Spleen (tissue), 11 donors: ENCODE data around the gene UBE2E2. TPM values are rescaled to one million over a fixed set of nuclear protein-coding genes. Genes with fewer than 3 reads are reported as not detected.
A peak's percentile ranks its signal among the peaks of the same experiment; 100 is the strongest.
"Not testable (repeated sequence)": the region's sequence is repeated elsewhere in the genome, so short reads cannot be mapped to it uniquely, and the experiment has no call there.

Experiments
- DNase-seq: peaks from one replicate; pipeline ENCODE4 v3.0.0-alpha.2; 2020
- H3K27ac ChIP-seq, 8 donors: fragments of 200-600 bp; sonication (generic) in 7 of 8; 1 replicate in 4 of 8; 2 replicates in 4 of 8; pipeline versions ENCODE4 v1.5.0 to v1.8.0; 2016 to 2021; ENCODE audit warnings: inconsistent platforms in 4 of 8, mild to moderate bottlenecking in 4 of 8, moderate library complexity in 1 of 8
- H3K27me3 ChIP-seq, 7 donors: fragments of 200-600 bp; sonication (generic) in 6 of 7; replicated peaks in 1 of 7; 1 replicate in 4 of 7; 2 replicates in 3 of 7; pipeline versions ENCODE4 v1.5.0 to v1.8.0; 2016 to 2021; ENCODE audit warnings: inconsistent platforms in 3 of 7, mild to moderate bottlenecking in 1 of 7
- H3K36me3 ChIP-seq, 6 donors: fragments of 200-600 bp; sonication (generic) in 5 of 6; 1 replicate in 4 of 6; 2 replicates in 2 of 6; pipeline versions ENCODE4 v1.5.0 to v1.8.0; 2016 to 2021; ENCODE audit warnings: inconsistent platforms in 2 of 6
- H3K4me1 ChIP-seq, 6 donors: fragments of 200-600 bp; sonication (generic) in 5 of 6; 1 replicate in 3 of 6; 2 replicates in 3 of 6; pipeline versions ENCODE4 v1.5.0 to v1.8.0; 2016 to 2021; ENCODE audit warnings: inconsistent platforms in 3 of 6
- H3K4me3 ChIP-seq, 8 donors: fragments of 200-600 bp; sonication (generic) in 7 of 8; 1 replicate in 4 of 8; 2 replicates in 4 of 8; pipeline versions ENCODE4 v1.5.0 to v1.8.0; 2016 to 2021; ENCODE audit warnings: inconsistent platforms in 4 of 8, mild to moderate bottlenecking in 4 of 8, moderate library complexity in 2 of 8
- H3K9me3 ChIP-seq, 8 donors: fragments of 200-600 bp; sonication (generic) in 7 of 8; 1 replicate in 4 of 8; 2 replicates in 4 of 8; pipeline versions ENCODE4 v1.5.0 to v1.8.0; 2016 to 2021; ENCODE audit warnings: inconsistent platforms in 4 of 8
- CTCF ChIP-seq, 11 experiments: fragments of 200-600 bp in 7 of 11; fragments of 450-650 bp in 4 of 11; sonication (generic) in 4 of 11; IDR thresholded peaks in 8 of 11; conservative IDR thresholded peaks in 3 of 11; 1 replicate in 7 of 11; 2 replicates in 4 of 11; pipeline versions ENCODE4 v1.4.0 to v1.8.0; 2016 to 2021; ENCODE audit warnings: antibody characterized with exemption in 11 of 11, inconsistent platforms in 4 of 11, mild to moderate bottlenecking in 1 of 11
- POLR2A ChIP-seq, 3 donors: fragments of 450-650 bp; IDR thresholded peaks; one replicate each; pipeline ENCODE4 v1.5.1; 2017; ENCODE audit warnings: antibody characterized with exemption in 3 of 3, mild to moderate bottlenecking in 1 of 3
- POLR2AphosphoS5 ChIP-seq, 3 donors: sonication (generic); formaldehyde crosslinking; IDR thresholded peaks; one replicate each; pipeline ENCODE4 v1.5.1; 2017; ENCODE audit warnings: antibody characterized with exemption in 3 of 3
- WGBS, 5 donors: extraction: QIAGEN DNeasy Blood & Tissue Kit in 3 of 5; methylation state at CpG; one replicate each; pipeline versions ENCODE4 v1.1.5 to v1.1.7; 2013 to 2018; 5-methylcytosine and 5-hydroxymethylcytosine counted together
- intact Hi-C: fragments of 100-400 bp; cut with DNase I; formaldehyde crosslinking; loops from one replicate; pipeline ENCODE4 v1.15.0; 2023; ENCODE audit warnings: low total_unique reads
- polyA plus RNA-seq, 3 donors: library from polyadenylated mRNA; stranded (reverse); fragments of 200-250 nt; gene quantifications; one replicate each; pipeline ENCODE4 v1.2.1, GENCODE V29; 2013
- total RNA-seq, 7 donors: library from RNA; depleted of rRNA in 3 of 7; stranded (reverse); fragments of >200 nt in 3 of 7; fragmentation: NEBNext Ultra II Directional in 4 of 7; extraction: Animal tissue kit (Norgen Biotek cat#: 25700) in 4 of 7; gene quantifications; one replicate each; pipeline versions ENCODE4 v1.1.0 to v1.2.1, GENCODE V29; 2016 to 2021
- donor health status: healthy with polysubstance abuse.
- donor health status: DM: no; HTN: no; CAD: no; lungs with moderate emphysema.
- donor health status: DM: no; HTN: no; CAD: no.
- donor health status: Bipolar disorder and iron deficiency.
- donor health status: healthy.
- donor health status: DM: no; HTN: no; CAD: no.
- donor health status: DM: yes; HTN: yes; CAD: no.

Gene UBE2E2
- total and polyA plus RNA-seq, 10 donors, result 27.9 to 87.6 (median 41.2) TPM

DNA sequence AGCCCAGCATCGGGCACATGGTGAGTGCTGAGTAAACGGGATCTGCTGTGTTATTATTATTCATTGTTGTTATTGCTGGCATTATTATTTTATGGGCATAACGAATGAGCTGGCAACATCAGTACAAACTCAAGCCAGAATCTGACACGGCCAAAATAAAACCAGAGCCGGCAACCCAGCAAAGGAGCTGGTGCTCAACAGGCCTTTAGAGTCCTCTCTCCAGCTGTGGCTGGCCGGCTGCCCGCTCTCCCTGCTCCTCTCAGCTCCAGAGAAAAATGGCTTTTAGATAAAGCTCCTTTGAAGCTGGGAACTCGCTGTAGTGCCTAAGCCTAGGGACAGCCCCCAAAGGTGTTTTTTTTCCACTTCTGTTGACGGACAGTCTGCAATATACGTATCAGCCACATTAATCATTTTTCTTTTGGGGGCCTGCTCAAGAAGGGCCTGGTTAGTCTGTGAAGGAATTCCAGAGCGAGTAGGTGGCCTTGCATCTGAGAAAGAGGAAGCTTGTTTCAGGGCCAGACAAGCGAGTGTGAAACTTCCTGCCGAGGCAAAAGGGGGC is 408.7 kb downstream of the UBE2E2 start:
- Histone ChIP-seq H3K4me1 (peaks cover 0 to 23% (median 12%) of the 10 kb centered on the region in 6 donors), H3K36me3 (no peaks in the 10 kb centered on the region), H3K4me3 (peak overlapping the region in 3 of 8 donors; percentile 9 to 51 (median 20)), H3K27ac (peak overlapping the region in 6 of 8 donors; percentile 30 to 67 (median 53)), H3K27me3 (no peaks in the 10 kb centered on the region), H3K9me3 (no peaks in the 10 kb centered on the region)
- intact Hi-C loops, result no loop called here
- no peak for DNase-seq
- TF ChIP-seq POLR2AphosphoS5 (IDR thresholded peaks at IDR 0.05) (no peak), CTCF (IDR thresholded peaks at IDR 0.05 in 8 of 11, conservative IDR thresholded peaks at IDR 0.05 in 3 of 11) (no peak), POLR2A (IDR thresholded peaks at IDR 0.05) (no peak)
- WGBS, 5 donors, result 28 to 39% (median 35%) methylated on average over 13 of the region's 13 CpGs

GRCh38 chr3:23612296-23612891 is 409.3 kb downstream of the UBE2E2 start:
- peak overlapping the region in 6 of 8 donors; percentile 30 to 67 (median 53) for H3K27ac ChIP-seq
- H3K4me3 ChIP-seq, result peak overlapping the region in 3 of 8 donors; percentile 9 to 51 (median 20)
- peaks cover 0 to 25% (median 12%) of the 10 kb centered on the region in 6 donors for H3K4me1 ChIP-seq
- 40 to 56% (median 49%) methylated on average over 15 of the region's 15 CpGs for WGBS, 5 donors
- no peaks in the 10 kb centered on the region for H3K9me3 ChIP-seq
- DNase-seq, result no peak
- intact Hi-C loops, result no loop called here
- H3K36me3 ChIP-seq, result no peaks in the 10 kb centered on the region
- no peaks in the 10 kb centered on the region for H3K27me3 ChIP-seq
- TF ChIP-seq POLR2AphosphoS5 (IDR thresholded peaks at IDR 0.05) (no peak), POLR2A (IDR thresholded peaks at IDR 0.05) (no peak), CTCF (IDR thresholded peaks at IDR 0.05 in 8 of 11, conservative IDR thresholded peaks at IDR 0.05 in 3 of 11) (no peak)

DNA sequence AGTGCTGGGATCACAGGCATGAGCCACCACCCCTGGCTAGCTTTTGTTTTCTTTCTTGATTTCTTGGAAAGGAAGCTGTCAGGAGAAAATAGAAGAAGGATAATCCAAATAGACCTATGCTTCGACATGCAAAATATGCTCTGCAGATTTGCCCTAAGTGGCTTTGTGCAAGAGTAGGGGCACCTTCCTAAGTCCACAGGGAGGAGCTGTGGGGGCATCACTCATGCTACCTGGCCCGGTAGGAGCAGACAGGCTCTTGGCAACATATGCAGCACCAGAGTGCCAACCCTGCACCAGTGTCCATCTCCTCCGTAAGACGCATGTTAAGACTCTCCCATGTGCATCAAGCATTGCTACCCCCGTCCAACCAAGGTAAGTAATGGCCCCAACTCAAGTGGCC is 411.9 kb downstream of the UBE2E2 start:
- TF ChIP-seq POLR2AphosphoS5 (IDR thresholded peaks at IDR 0.05) (no peak), CTCF (IDR thresholded peaks at IDR 0.05 in 8 of 11, conservative IDR thresholded peaks at IDR 0.05 in 3 of 11) (no peak), POLR2A (IDR thresholded peaks at IDR 0.05) (no peak)
- Histone ChIP-seq H3K4me3 (no peak overlapping the region), H3K4me1 (peaks cover 0 to 25% (median 12%) of the 10 kb centered on the region in 6 donors), H3K27me3 (no peaks in the 10 kb centered on the region), H3K36me3 (no peaks in the 10 kb centered on the region), H3K27ac (no peak overlapping the region), H3K9me3 (peaks cover 0 to 5% (median 0%) of the 10 kb centered on the region in 8 donors)
- 86 to 94% (median 93%) methylated on average over 5 of the region's 5 CpGs for WGBS, 5 donors
- DNase-seq, result no peak
- intact Hi-C loops, result no loop called here

- H3K4me3 ChIP-seq, H3K36me3 ChIP-seq, intact Hi-C loops, DNase-seq, H3K4me1 ChIP-seq, H3K27ac ChIP-seq, H3K27me3 ChIP-seq: not testable (repeated sequence)
- 86 to 98% (median 95%) methylated on average over 2 of the region's 2 CpGs for WGBS, 5 donors
- H3K9me3 ChIP-seq, result peaks cover 0 to 15% (median 6%) of the 10 kb centered on the region in 8 donors
These were observed 415.3 kb downstream of the UBE2E2 start for GRCh38 chr3:23618475-23618874.
